OCI-LY3 (cell line): ENCODE measurements around the gene EEIG2.

Experiments used
- EZH2phosphoT487 ChIP-seq: fragments of 200-600 bp; shearing (Covaris generic); IDR thresholded peaks from 2 replicates; pipeline ENCODE4 v1.6.1; 2018; ENCODE audit warnings: antibody characterized with exemption, mixed run types, low read depth
- TF ChIP-seq, protein P1 (sequence below): fragments of 200-600, 300-600 bp; sonication (generic); IDR thresholded peaks from 2 replicates; pipeline ENCODE4 v1.5.1; 2014; ENCODE audit warnings: antibody characterized with exemption, low read length, low read depth

DNA sequence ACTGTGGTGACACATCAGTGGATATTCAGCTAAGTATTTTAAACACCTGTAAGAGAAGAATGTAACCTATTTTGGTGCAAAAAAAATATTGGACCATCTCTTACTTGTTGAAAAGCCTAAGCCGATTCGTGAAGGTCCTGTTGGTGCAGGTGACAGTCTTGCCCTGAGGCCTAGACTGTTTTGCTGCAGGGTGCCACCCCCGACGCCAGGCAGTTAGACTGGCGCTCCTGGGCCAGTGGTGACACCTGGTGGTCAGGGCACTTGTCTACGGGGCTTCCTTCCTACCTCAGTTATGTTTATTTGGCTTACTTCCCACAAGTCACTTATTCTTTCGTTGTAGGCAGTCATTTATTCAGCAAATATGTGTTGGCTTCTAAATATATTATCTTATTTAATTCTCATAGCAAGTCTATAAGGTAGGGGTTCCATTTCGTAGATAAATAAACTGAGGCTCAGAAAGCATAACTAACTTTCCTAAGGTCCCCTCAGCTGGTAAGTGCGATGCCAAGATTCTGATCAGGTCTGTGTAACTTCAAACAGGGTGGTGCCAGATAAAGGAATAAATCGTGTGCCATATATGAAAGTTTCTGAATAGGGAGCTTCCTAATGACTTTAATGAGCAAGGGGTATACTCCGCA lies 1.9 kb downstream of the EEIG2 start:
- TF ChIP-seq, protein P1, sequence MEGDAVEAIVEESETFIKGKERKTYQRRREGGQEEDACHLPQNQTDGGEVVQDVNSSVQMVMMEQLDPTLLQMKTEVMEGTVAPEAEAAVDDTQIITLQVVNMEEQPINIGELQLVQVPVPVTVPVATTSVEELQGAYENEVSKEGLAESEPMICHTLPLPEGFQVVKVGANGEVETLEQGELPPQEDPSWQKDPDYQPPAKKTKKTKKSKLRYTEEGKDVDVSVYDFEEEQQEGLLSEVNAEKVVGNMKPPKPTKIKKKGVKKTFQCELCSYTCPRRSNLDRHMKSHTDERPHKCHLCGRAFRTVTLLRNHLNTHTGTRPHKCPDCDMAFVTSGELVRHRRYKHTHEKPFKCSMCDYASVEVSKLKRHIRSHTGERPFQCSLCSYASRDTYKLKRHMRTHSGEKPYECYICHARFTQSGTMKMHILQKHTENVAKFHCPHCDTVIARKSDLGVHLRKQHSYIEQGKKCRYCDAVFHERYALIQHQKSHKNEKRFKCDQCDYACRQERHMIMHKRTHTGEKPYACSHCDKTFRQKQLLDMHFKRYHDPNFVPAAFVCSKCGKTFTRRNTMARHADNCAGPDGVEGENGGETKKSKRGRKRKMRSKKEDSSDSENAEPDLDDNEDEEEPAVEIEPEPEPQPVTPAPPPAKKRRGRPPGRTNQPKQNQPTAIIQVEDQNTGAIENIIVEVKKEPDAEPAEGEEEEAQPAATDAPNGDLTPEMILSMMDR: peak; percentile 75
- no peak for TF ChIP-seq EZH2phosphoT487
